Panc1 (cell line): ENCODE results near the gene WNK3. TPM values are rescaled to one million over a fixed set of nuclear protein-coding genes. Genes with fewer than 3 reads are reported as not detected.

Experiments used
- ATAC-seq: fragments of 200-7000 bp; cut with Tn5 transposase; 2 replicates; pipeline ENCODE4 v1.9.1; 2020; ENCODE audit warnings: mild to moderate bottlenecking, moderate library complexity
- BruUV-seq: library from RNA; stranded (reverse); fragments of 400-500 nt; replicated peaks from 2 replicates; lab custom pipeline; 2021; lab: Mats Ljungman, UMichigan
- CTCF ChIA-PET: fragments of 300-600 bp; sonication (Branson Sonifier 250); formaldehyde crosslinking; loops from one replicate; lab custom pipeline; 2022; ENCODE audit warnings: antibody characterized with exemption; lab: Charles Lee
- POLR2A ChIA-PET: fragments of 300-600 bp; sonication (Branson Sonifier 250); formaldehyde crosslinking; loops from one replicate; lab custom pipeline; 2022; ENCODE audit warnings: antibody characterized with exemption; lab: Charles Lee
- DNase-seq: peaks from one replicate; pipeline ENCODE4 v3.0.0-alpha.2; 2010; ENCODE audit warnings: low read depth, low spot score
- H3K27ac ChIP-seq: 2 replicates; pipeline ENCODE4 v1.5.1; 2011; ENCODE audit warnings: mild to moderate bottlenecking, low read length, inconsistent platforms
- H3K27me3 ChIP-seq: fragments of 200-500 bp; sonication (Bioruptor generic); 2 replicates; pipeline ENCODE4 v1.6.0; 2014; ENCODE audit warnings: low read length, inconsistent platforms; ENCODE audit not compliant: control insufficient read depth, insufficient read depth
- H3K36me3 ChIP-seq: fragments of 200-500 bp; sonication (Bioruptor generic); 2 replicates; pipeline ENCODE4 v1.5.1; 2014; ENCODE audit warnings: inconsistent platforms, mild to moderate bottlenecking, low read length, moderate library complexity; ENCODE audit not compliant: control insufficient read depth, insufficient read depth
- H3K4me1 ChIP-seq: 2 replicates; pipeline ENCODE4 v1.5.1; 2011; ENCODE audit warnings: inconsistent platforms, mild to moderate bottlenecking, low read length, moderate library complexity; ENCODE audit not compliant: control insufficient read depth, insufficient read depth
- H3K4me3 ChIP-seq, 2 experiments: 2 replicates each; pipeline ENCODE4 v1.5.1; 2011 to 2012; ENCODE audit warnings: low read depth in 2 of 2, low read length in 2 of 2, mild to moderate bottlenecking in 2 of 2, inconsistent platforms in 1 of 2, moderate library complexity in 1 of 2
- H3K9me3 ChIP-seq: fragments of 200-500 bp; sonication (Bioruptor generic); 2 replicates; pipeline ENCODE4 v1.5.1; 2014; ENCODE audit warnings: low read depth, mild to moderate bottlenecking, inconsistent platforms, low read length, moderate library complexity; ENCODE audit not compliant: control insufficient read depth, insufficient read depth
- CTCF ChIP-seq: fragments of 450-650 bp; IDR thresholded peaks from 2 replicates; pipeline ENCODE4 v1.5.1; 2017; ENCODE audit warnings: mild to moderate bottlenecking
- POLR2AphosphoS5 ChIP-seq: IDR thresholded peaks from 2 replicates; pipeline ENCODE4 v1.6.1; 2012; ENCODE audit warnings: mild to moderate bottlenecking, low read depth, low read length, moderate library complexity
- REST ChIP-seq, 2 experiments: IDR thresholded peaks; 2 replicates each; pipeline ENCODE4 v1.6.1; 2011 to 2012; ENCODE audit warnings: low read depth in 2 of 2, control low read depth in 1 of 2, low read length in 1 of 2, mild to moderate bottlenecking in 1 of 2, moderate library complexity in 1 of 2; ENCODE audit not compliant: insufficient read depth in 1 of 2
- SIN3A ChIP-seq: IDR thresholded peaks from 2 replicates; pipeline ENCODE4 v1.6.1; 2012; ENCODE audit warnings: low read depth, mild to moderate bottlenecking, low read length, moderate library complexity, borderline replicate concordance; ENCODE audit not compliant: insufficient read depth
- TCF7L2 ChIP-seq: IDR thresholded peaks from 2 replicates; pipeline ENCODE4 v1.6.1; 2011; ENCODE audit warnings: mild to moderate bottlenecking, low read depth, low read length, inconsistent platforms
- in situ Hi-C: cut with HindIII; loops from 2 replicates; pipeline ENCODE4 v1.10.0; 2016; ENCODE audit warnings: low sequenced_read_pairs, low pct_unique_long_range_greater_than_20kb
- intact Hi-C: fragments of 100-400 bp; cut with micrococcal nuclease; formaldehyde crosslinking; loops from one replicate; pipeline ENCODE4 v1.10.0; 2022; ENCODE audit not compliant: unreplicated experiment
- total RNA-seq: library from RNA; stranded (reverse); gene quantifications from one replicate; pipeline ENCODE4 v1.2.1, GENCODE V29; 2021; ENCODE audit not compliant: unreplicated experiment

The WNK3 gene
- total RNA-seq, 1 experiment from 2014 or later: not detected

DNA sequence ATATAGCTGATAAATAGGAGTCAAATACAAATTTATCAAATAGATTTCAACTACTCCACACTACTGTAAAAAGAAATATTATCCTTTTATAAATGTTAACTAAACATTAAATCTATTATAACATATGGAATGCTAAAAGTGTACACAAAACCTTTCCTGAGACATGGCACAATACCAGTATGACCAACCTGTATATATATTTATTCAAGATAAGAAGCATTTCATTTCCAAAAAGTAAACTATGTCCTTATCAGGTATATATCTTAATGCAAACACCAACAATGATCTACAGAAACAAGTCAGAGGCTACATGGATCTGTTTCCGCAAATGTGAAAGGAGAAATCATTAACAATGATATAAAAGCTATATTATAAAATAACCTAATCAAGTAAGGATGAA lies 37.8 kb downstream of the WNK3 start:
- intact Hi-C loops (no loop called here), in situ Hi-C loops (no loop called here)
- H3K36me3 ChIP-seq: no peaks in the 10 kb centered on the region
- DNase-seq (no peak), ATAC-seq (no peak)
- no peaks in the 10 kb centered on the region for H3K4me1 ChIP-seq
- no TSS peak for BruUV-seq
- H3K9me3 ChIP-seq: no peaks in the 10 kb centered on the region
- H3K27me3 ChIP-seq: peaks cover 4% of the 10 kb centered on the region; the same call in 1 of the 2 replicates
- ChIA-PET POLR2A (interaction anchor here (0.6 kb wide), 1 partner anchor 152 kb away, joined by 4 read pairs; no protein-coding TSS in a partner anchor), CTCF (no interaction called here)
- H3K4me3 ChIP-seq: no peak overlapping the region
- H3K27ac ChIP-seq: no peak overlapping the region
- TF ChIP-seq POLR2AphosphoS5: no peak
- no peak for TF ChIP-seq SIN3A
- no peak for TF ChIP-seq CTCF
- TF ChIP-seq TCF7L2: no peak
- TF ChIP-seq REST (IDR thresholded peaks at IDR 0.05; ENCODE audit: insufficient read depth in 1 of 2, low read depth in 2 of 2, low read length in 1 of 2): no peak

DNA sequence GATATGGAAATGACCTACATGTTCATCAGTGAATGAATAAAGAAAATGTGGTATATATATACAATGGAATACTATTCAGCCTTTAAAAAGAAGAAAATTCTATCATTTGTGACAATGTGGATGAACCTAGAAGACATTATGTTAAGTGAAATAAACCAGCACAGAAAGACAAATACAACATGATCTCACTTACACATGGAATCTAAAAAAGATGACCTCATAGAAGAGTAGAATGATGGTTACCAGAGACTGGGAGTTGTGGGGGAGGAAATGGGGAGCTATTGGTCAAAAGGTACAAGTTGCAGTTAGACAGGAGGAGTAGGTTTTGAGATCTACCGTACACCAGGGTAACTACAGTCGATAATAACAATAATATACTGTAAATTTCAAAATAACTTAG lies 51.5 kb downstream of the WNK3 start:
- TF ChIP-seq POLR2AphosphoS5 (no peak), CTCF (no peak), TCF7L2 (no peak), SIN3A (no peak), REST (IDR thresholded peaks at IDR 0.05; ENCODE audit: insufficient read depth in 1 of 2, low read depth in 2 of 2, low read length in 1 of 2) (no peak)
- no peaks in the 10 kb centered on the region for H3K36me3 ChIP-seq
- H3K4me1 ChIP-seq: no peaks in the 10 kb centered on the region
- no peak overlapping the region for H3K4me3 ChIP-seq
- no peaks in the 10 kb centered on the region for H3K9me3 ChIP-seq
- ATAC-seq (no peak), DNase-seq (no peak)
- CTCF ChIA-PET: no interaction called here
- in situ Hi-C loops: no loop called here
- intact Hi-C loops: no loop called here
- 0 out of 2 replicates have a peak, but pooled peaks cover 2% of the 10 kb centered on the region for H3K27me3 ChIP-seq
- no TSS peak for BruUV-seq
- H3K27ac ChIP-seq: no peak overlapping the region
- POLR2A ChIA-PET: no interaction called here
